WTC11 (cell line): ENCODE measurements around the gene CELF2. TPM values are rescaled to one million over a fixed set of nuclear protein-coding genes. Genes with fewer than 3 reads are reported as not detected.

Experiments
- ATAC-seq: fragments of 200-7000 bp; cut with Tn5 transposase; 2 replicates; pipeline ENCODE4 v1.10.0; 2021; ENCODE audit warnings: mild to moderate bottlenecking, moderate library complexity
- CTCF ChIA-PET: fragments of 300-600 bp; sonication (Branson Sonifier 250); formaldehyde crosslinking; loops from one replicate; lab custom pipeline; 2021; ENCODE audit warnings: antibody characterized with exemption; lab: Charles Lee
- POLR2A ChIA-PET: fragments of 350-600 bp; sonication (Branson Sonifier 250); formaldehyde crosslinking; loops from one replicate; lab custom pipeline; 2021; ENCODE audit warnings: antibody characterized with exemption; lab: Charles Lee
- DNase-seq: peaks from one replicate; pipeline ENCODE4 v3.0.0; 2021; ENCODE audit warnings: low spot score
- H3K27ac Mint-ChIP-seq: 2 replicates; pipeline ENCODE4 v1.8.0; 2021; ENCODE audit warnings: mixed read lengths
- H3K27me3 Mint-ChIP-seq: 2 replicates; pipeline ENCODE4 v1.8.0; 2021; ENCODE audit warnings: low read depth, mild to moderate bottlenecking, moderate library complexity, mixed read lengths
- H3K36me3 Mint-ChIP-seq: 2 replicates; pipeline ENCODE4 v1.8.0; 2021; ENCODE audit warnings: mixed read lengths
- H3K4me1 Mint-ChIP-seq: 2 replicates; pipeline ENCODE4 v1.8.0; 2022; ENCODE audit warnings: mixed read lengths
- H3K4me3 Mint-ChIP-seq: 2 replicates; pipeline ENCODE4 v1.8.0; 2021; ENCODE audit warnings: mild to moderate bottlenecking, moderate library complexity, mixed read lengths
- H3K9me3 Mint-ChIP-seq: 2 replicates; pipeline ENCODE4 v1.8.0; 2021; ENCODE audit warnings: mixed read lengths
- AFF4 ChIP-seq: sonication (generic); formaldehyde crosslinking; IDR thresholded peaks from 2 replicates; pipeline ENCODE4 v1.8.1; 2023; ENCODE audit warnings: mild to moderate bottlenecking, missing genetic modification reagents, borderline replicate concordance
- CBFB ChIP-seq: sonication (generic); formaldehyde crosslinking; IDR thresholded peaks from 2 replicates; pipeline ENCODE4 v1.8.1; 2022; ENCODE audit warnings: mild to moderate bottlenecking, low read depth, missing genetic modification reagents
- CDX4 ChIP-seq: fragments of 250-450 bp; sonication (Bioruptor Pico); IDR thresholded peaks from 2 replicates; pipeline ENCODE4 v1.9.0; 2021; ENCODE audit warnings: moderate library complexity, mild to moderate bottlenecking, inconsistent platforms, borderline replicate concordance
- E2F1 ChIP-seq: sonication (generic); formaldehyde crosslinking; IDR thresholded peaks from 2 replicates; pipeline ENCODE4 v1.8.0; 2022; ENCODE audit warnings: mild to moderate bottlenecking, missing genetic modification reagents
- ERG ChIP-seq: fragments of 250-450 bp; sonication (Bioruptor Pico); IDR thresholded peaks from 2 replicates; pipeline ENCODE4 v1.8.0; 2021; ENCODE audit warnings: mild to moderate bottlenecking
- ETV6 ChIP-seq: sonication (generic); formaldehyde crosslinking; IDR thresholded peaks from 2 replicates; pipeline ENCODE4 v1.8.1; 2022; ENCODE audit warnings: mild to moderate bottlenecking, missing genetic modification reagents
- FOXJ3 ChIP-seq: sonication (generic); formaldehyde crosslinking; IDR thresholded peaks from 2 replicates; pipeline ENCODE4 v1.9.0; 2021; ENCODE audit warnings: missing genetic modification reagents, mild to moderate bottlenecking, borderline replicate concordance
- FOXP1 ChIP-seq: sonication (generic); formaldehyde crosslinking; IDR thresholded peaks from 2 replicates; pipeline ENCODE4 v1.8.0; 2022; ENCODE audit warnings: missing genetic modification reagents, mild to moderate bottlenecking, moderate library complexity, borderline replicate concordance
- GRHL2 ChIP-seq: fragments of 250-450 bp; sonication (Bioruptor Pico); IDR thresholded peaks from 2 replicates; pipeline ENCODE4 v1.8.0; 2022; ENCODE audit warnings: mild to moderate bottlenecking, moderate library complexity; ENCODE audit not compliant: insufficient replicate concordance, severe bottlenecking
- JAZF1 ChIP-seq: fragments of 250-450 bp; sonication (Bioruptor Pico); IDR thresholded peaks from 2 replicates; pipeline ENCODE4 v1.9.0; 2021; ENCODE audit warnings: moderate library complexity, mild to moderate bottlenecking, inconsistent platforms
- KAT7 ChIP-seq: sonication (generic); formaldehyde crosslinking; IDR thresholded peaks from 2 replicates; pipeline ENCODE4 v1.8.1; 2023; ENCODE audit warnings: missing genetic modification reagents, mild to moderate bottlenecking, borderline replicate concordance
- NR1H2 ChIP-seq: sonication (generic); formaldehyde crosslinking; IDR thresholded peaks from 2 replicates; pipeline ENCODE4 v1.9.0; 2021; ENCODE audit warnings: mild to moderate bottlenecking, moderate library complexity, missing genetic modification reagents
- PREB ChIP-seq: sonication (generic); formaldehyde crosslinking; IDR thresholded peaks from 2 replicates; pipeline ENCODE4 v1.8.1; 2022; ENCODE audit warnings: mild to moderate bottlenecking, missing genetic modification reagents, moderate library complexity, borderline replicate concordance
- SMAD4 ChIP-seq: sonication (generic); formaldehyde crosslinking; IDR thresholded peaks from 2 replicates; pipeline ENCODE4 v1.8.0; 2022; ENCODE audit warnings: mild to moderate bottlenecking, missing genetic modification reagents
- TEAD1 ChIP-seq: sonication (generic); formaldehyde crosslinking; IDR thresholded peaks from 2 replicates; pipeline ENCODE4 v1.8.0; 2022; ENCODE audit warnings: mild to moderate bottlenecking, missing genetic modification reagents
- ZNF138 ChIP-seq: sonication (generic); formaldehyde crosslinking; conservative IDR thresholded peaks from 2 replicates; pipeline ENCODE4 v1.8.1; 2022; ENCODE audit warnings: mild to moderate bottlenecking, moderate library complexity, missing genetic modification reagents
- ZNF219 ChIP-seq: sonication (generic); formaldehyde crosslinking; IDR thresholded peaks from 2 replicates; pipeline ENCODE4 v1.8.0; 2023; ENCODE audit warnings: missing genetic modification reagents, mild to moderate bottlenecking, borderline replicate concordance
- ZNF263 ChIP-seq: sonication (generic); formaldehyde crosslinking; IDR thresholded peaks from 2 replicates; pipeline ENCODE4 v1.8.1; 2022; ENCODE audit warnings: low read depth, mild to moderate bottlenecking, moderate library complexity, missing genetic modification reagents
- ZNF317 ChIP-seq: sonication (generic); formaldehyde crosslinking; IDR thresholded peaks from 2 replicates; pipeline ENCODE4 v1.8.1; 2023; ENCODE audit warnings: low read depth, mild to moderate bottlenecking, moderate library complexity, missing genetic modification reagents, borderline replicate concordance
- total RNA-seq: library from RNA; stranded (reverse); gene quantifications from 3 replicates; pipeline ENCODE4 v1.2.3, GENCODE V29; 2021
- TF ChIP-seq, protein P1 (sequence below): sonication (generic); formaldehyde crosslinking; IDR thresholded peaks from 2 replicates; pipeline ENCODE4 v1.8.1; 2023; ENCODE audit warnings: mild to moderate bottlenecking, missing genetic modification reagents, moderate library complexity
- TF ChIP-seq, protein P2 (sequence below): sonication (generic); formaldehyde crosslinking; IDR thresholded peaks from 2 replicates; pipeline ENCODE4 v1.8.1; 2022; ENCODE audit warnings: mild to moderate bottlenecking, moderate library complexity, missing genetic modification reagents
- TF ChIP-seq, protein P3 (sequence below): sonication (generic); formaldehyde crosslinking; conservative IDR thresholded peaks from 2 replicates; pipeline ENCODE4 v1.8.1; 2022; ENCODE audit warnings: mild to moderate bottlenecking, missing genetic modification reagents
- TF ChIP-seq, protein P4 (sequence below): sonication (generic); formaldehyde crosslinking; IDR thresholded peaks from 2 replicates; pipeline ENCODE4 v1.8.1; 2022; ENCODE audit warnings: low read depth, missing genetic modification reagents, borderline replicate concordance

CELF2 gene
- total RNA-seq, 1 experiment from 2014 or later = 24.6 TPM

GRCh38 chr10:11024596-11024995 is 6.9 kb downstream of the CELF2 start:
- POLR2A ChIA-PET = no interaction called here
- peaks cover 2% of the 10 kb centered on the region for H3K27me3 Mint-ChIP-seq
- DNase-seq (no peak), ATAC-seq (no peak)
- H3K9me3 Mint-ChIP-seq = no peaks in the 10 kb centered on the region
- no peak overlapping the region for H3K27ac Mint-ChIP-seq
- no peaks in the 10 kb centered on the region for H3K36me3 Mint-ChIP-seq
- CTCF ChIA-PET = no interaction called here
- no peak for TF ChIP-seq ZNF219 (CRISPR knock-in tag)
- no peak for TF ChIP-seq ERG (CRISPR knock-in tag)
- no peak for TF ChIP-seq ZNF138 (CRISPR knock-in tag)
- TF ChIP-seq, protein P1, sequence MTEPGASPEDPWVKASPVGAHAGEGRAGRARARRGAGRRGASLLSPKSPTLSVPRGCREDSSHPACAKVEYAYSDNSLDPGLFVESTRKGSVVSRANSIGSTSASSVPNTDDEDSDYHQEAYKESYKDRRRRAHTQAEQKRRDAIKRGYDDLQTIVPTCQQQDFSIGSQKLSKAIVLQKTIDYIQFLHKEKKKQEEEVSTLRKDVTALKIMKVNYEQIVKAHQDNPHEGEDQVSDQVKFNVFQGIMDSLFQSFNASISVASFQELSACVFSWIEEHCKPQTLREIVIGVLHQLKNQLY = no peak
- TF ChIP-seq FOXJ3 (CRISPR knock-in tag) = no peak
- no peak for TF ChIP-seq SMAD4 (CRISPR knock-in tag)
- TF ChIP-seq JAZF1 (CRISPR knock-in tag) = no peak
- TF ChIP-seq ZNF317 = no peak
- TF ChIP-seq, protein P2, sequence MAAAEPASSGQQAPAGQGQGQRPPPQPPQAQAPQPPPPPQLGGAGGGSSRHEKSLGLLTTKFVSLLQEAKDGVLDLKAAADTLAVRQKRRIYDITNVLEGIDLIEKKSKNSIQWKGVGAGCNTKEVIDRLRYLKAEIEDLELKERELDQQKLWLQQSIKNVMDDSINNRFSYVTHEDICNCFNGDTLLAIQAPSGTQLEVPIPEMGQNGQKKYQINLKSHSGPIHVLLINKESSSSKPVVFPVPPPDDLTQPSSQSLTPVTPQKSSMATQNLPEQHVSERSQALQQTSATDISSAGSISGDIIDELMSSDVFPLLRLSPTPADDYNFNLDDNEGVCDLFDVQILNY (CRISPR knock-in tag) = no peak
- TF ChIP-seq, protein P3, sequence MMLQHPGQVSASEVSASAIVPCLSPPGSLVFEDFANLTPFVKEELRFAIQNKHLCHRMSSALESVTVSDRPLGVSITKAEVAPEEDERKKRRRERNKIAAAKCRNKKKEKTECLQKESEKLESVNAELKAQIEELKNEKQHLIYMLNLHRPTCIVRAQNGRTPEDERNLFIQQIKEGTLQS (CRISPR knock-in tag) = no peak
- no peak for TF ChIP-seq AFF4
- TF ChIP-seq CDX4 (CRISPR knock-in tag) = no peak
- TF ChIP-seq KAT7 (CRISPR knock-in tag) = no peak
- peaks cover 57% of the 10 kb centered on the region for H3K4me1 Mint-ChIP-seq
- no peak overlapping the region for H3K4me3 Mint-ChIP-seq

- Mint-ChIP-seq H3K9me3 (no peaks in the 10 kb centered on the region), H3K27ac (no peak overlapping the region), H3K36me3 (no peaks in the 10 kb centered on the region), H3K4me1 (peaks cover 55% of the 10 kb centered on the region), H3K4me3 (no peak overlapping the region), H3K27me3 (no peaks in the 10 kb centered on the region)
- no peak for ATAC-seq
- POLR2A ChIA-PET = no interaction called here
- CTCF ChIA-PET = interaction anchor here (1.1 kb wide), 1 partner anchor 10 kb away, joined by 5 read pairs; no protein-coding TSS in a partner anchor
- DNase-seq = no peak
- TF ChIP-seq PREB (CRISPR knock-in tag) (no peak), FOXP1 (no peak), TEAD1 (CRISPR knock-in tag) (no peak), KAT7 (CRISPR knock-in tag) (no peak), NR1H2 (CRISPR knock-in tag) (no peak), ZNF263 (CRISPR knock-in tag) (no peak), ZNF317 (no peak), SMAD4 (CRISPR knock-in tag) (no peak), ETV6 (CRISPR knock-in tag) (no peak), GRHL2 (no peak), E2F1 (CRISPR knock-in tag) (no peak), CBFB (CRISPR knock-in tag) (no peak)
- TF ChIP-seq, protein P4, sequence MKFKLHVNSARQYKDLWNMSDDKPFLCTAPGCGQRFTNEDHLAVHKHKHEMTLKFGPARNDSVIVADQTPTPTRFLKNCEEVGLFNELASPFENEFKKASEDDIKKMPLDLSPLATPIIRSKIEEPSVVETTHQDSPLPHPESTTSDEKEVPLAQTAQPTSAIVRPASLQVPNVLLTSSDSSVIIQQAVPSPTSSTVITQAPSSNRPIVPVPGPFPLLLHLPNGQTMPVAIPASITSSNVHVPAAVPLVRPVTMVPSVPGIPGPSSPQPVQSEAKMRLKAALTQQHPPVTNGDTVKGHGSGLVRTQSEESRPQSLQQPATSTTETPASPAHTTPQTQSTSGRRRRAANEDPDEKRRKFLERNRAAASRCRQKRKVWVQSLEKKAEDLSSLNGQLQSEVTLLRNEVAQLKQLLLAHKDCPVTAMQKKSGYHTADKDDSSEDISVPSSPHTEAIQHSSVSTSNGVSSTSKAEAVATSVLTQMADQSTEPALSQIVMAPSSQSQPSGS (CRISPR knock-in tag) = no peak
Observed at GRCh38 chr10:11025978-11026377, 8.3 kb downstream of the CELF2 start.
